OCI-LY7 (cell line): ENCODE results near the gene SLC4A11. TPM values are rescaled to one million over a fixed set of nuclear protein-coding genes. Genes with fewer than 3 reads are reported as not detected.

Experiments used
- BruUV-seq: library from RNA; stranded (reverse); fragments of 400-500 nt; replicated peaks from 2 replicates; lab custom pipeline; 2021; lab: Mats Ljungman, UMichigan
- CTCF ChIA-PET: fragments of 300-600 bp; sonication (Branson Sonifier 250); formaldehyde crosslinking; loops from one replicate; lab custom pipeline; 2022; ENCODE audit warnings: antibody characterized with exemption; ENCODE audit not compliant: unreplicated experiment; lab: Charles Lee
- POLR2A ChIA-PET: fragments of 300-600 bp; sonication (Branson Sonifier 250); formaldehyde crosslinking; loops from one replicate; lab custom pipeline; 2022; ENCODE audit warnings: antibody characterized with exemption; lab: Charles Lee
- DNase-seq: peaks from one replicate; pipeline ENCODE4 v3.0.0-alpha.2; 2015; ENCODE audit warnings: low spot score
- H2AFZ ChIP-seq: fragments of 200-600 bp; sonication (generic), shearing (Covaris generic); 2 replicates; pipeline ENCODE4 v1.6.1; 2014; ENCODE audit warnings: mild to moderate bottlenecking, antibody characterized with exemption, low read length, moderate library complexity
- H3K27ac ChIP-seq: fragments of 200-600 bp; sonication (generic); 2 replicates; pipeline ENCODE4 v1.5.1; 2014; ENCODE audit warnings: mixed run types, low read depth, mild to moderate bottlenecking, moderate library complexity, low read length, inconsistent platforms; ENCODE audit not compliant: poor library complexity, severe bottlenecking
- H3K36me3 ChIP-seq: fragments of 200-600 bp; sonication (generic); 2 replicates; pipeline ENCODE4 v1.6.1; 2014; ENCODE audit warnings: mild to moderate bottlenecking, antibody characterized with exemption, low read length, moderate library complexity, mixed read lengths; ENCODE audit not compliant: insufficient read depth
- H3K4me1 ChIP-seq: fragments of 200-600 bp; sonication (generic); 2 replicates; pipeline ENCODE4 v1.5.1; 2014; ENCODE audit warnings: mild to moderate bottlenecking, low read length; ENCODE audit not compliant: insufficient read depth, poor library complexity, severe bottlenecking
- H3K4me2 ChIP-seq: fragments of 200-600 bp; sonication (generic); 2 replicates; pipeline ENCODE4 v1.6.1; 2014; ENCODE audit warnings: mild to moderate bottlenecking, low read length
- H3K4me3 ChIP-seq: fragments of 200-600 bp; sonication (generic); 2 replicates; pipeline ENCODE4 v1.5.1; 2014; ENCODE audit warnings: mild to moderate bottlenecking, low read depth, low read length; ENCODE audit not compliant: poor library complexity, severe bottlenecking
- H3K79me2 ChIP-seq: fragments of 200-600 bp; sonication (generic); 2 replicates; pipeline ENCODE4 v1.6.1; 2016; ENCODE audit warnings: low read depth, mild to moderate bottlenecking, low read length, moderate library complexity, mixed read lengths; ENCODE audit not compliant: insufficient read depth
- H3K9me2 ChIP-seq: fragments of 200-600 bp; sonication (generic); 2 replicates; pipeline ENCODE4 v1.6.1; 2016; ENCODE audit warnings: mild to moderate bottlenecking, low read length, mixed read lengths; ENCODE audit not compliant: insufficient read depth
- H3K9me3 ChIP-seq: fragments of 200-600 bp; sonication (generic); 2 replicates; pipeline ENCODE4 v1.6.1; 2014; ENCODE audit warnings: mild to moderate bottlenecking, mixed run types, low read length, mixed read lengths
- H4K20me1 ChIP-seq: fragments of 200-600 bp; sonication (generic); 2 replicates; pipeline ENCODE4 v1.6.1; 2014; ENCODE audit warnings: mild to moderate bottlenecking, antibody characterized with exemption, low read length, moderate library complexity, mixed read lengths; ENCODE audit not compliant: insufficient read depth
- EZH2phosphoT487 ChIP-seq: fragments of 200-600 bp; sonication (generic); IDR thresholded peaks from 2 replicates; pipeline ENCODE4 v1.6.1; 2018; ENCODE audit warnings: low read depth, borderline replicate concordance, mild to moderate bottlenecking, mixed run types, antibody characterized with exemption, low read length, moderate library complexity, mixed read lengths
- intact Hi-C: fragments of 100-400 bp; cut with micrococcal nuclease; formaldehyde crosslinking; loops from one replicate; pipeline ENCODE4 v1.10.0; 2022; ENCODE audit not compliant: unreplicated experiment
- total RNA-seq, 2 experiments: library from RNA; depleted of rRNA in 1 of 2; stranded (reverse); fragments of >200 nt in 1 of 2; shearing (Covaris generic) in 1 of 2; gene quantifications; 2 replicates each; pipeline ENCODE4 v1.2.3, GENCODE V29; 2014 to 2022
- TF ChIP-seq, protein P1 (sequence below): fragments of 200-600 bp; sonication (generic); conservative IDR thresholded peaks from 2 replicates; pipeline ENCODE4 v1.5.1; 2014; ENCODE audit warnings: mild to moderate bottlenecking, antibody characterized with exemption, low read length, moderate library complexity, mixed read lengths

Gene SLC4A11
- total RNA-seq, 2 experiments from 2014 or later: 4.4 to 26.9 TPM

- Histone ChIP-seq H3K4me1 (no peaks in the 10 kb centered on the region), H4K20me1 (no peaks in the 10 kb centered on the region), H3K79me2 (no peaks in the 10 kb centered on the region), H3K4me2 (no peak overlapping the region), H2AFZ (no peak overlapping the region), H3K4me3 (no peak overlapping the region), H3K27ac (no peak overlapping the region), H3K36me3 (peaks cover 69% of the 10 kb centered on the region), H3K9me2 (no peaks in the 10 kb centered on the region), H3K9me3 (no peaks in the 10 kb centered on the region)
- no TSS peak for BruUV-seq
- ChIA-PET POLR2A (no interaction called here), CTCF (no interaction called here)
- no peak for DNase-seq
- intact Hi-C loops: no loop called here
- TF ChIP-seq EZH2phosphoT487: no peak
- TF ChIP-seq, protein P1, sequence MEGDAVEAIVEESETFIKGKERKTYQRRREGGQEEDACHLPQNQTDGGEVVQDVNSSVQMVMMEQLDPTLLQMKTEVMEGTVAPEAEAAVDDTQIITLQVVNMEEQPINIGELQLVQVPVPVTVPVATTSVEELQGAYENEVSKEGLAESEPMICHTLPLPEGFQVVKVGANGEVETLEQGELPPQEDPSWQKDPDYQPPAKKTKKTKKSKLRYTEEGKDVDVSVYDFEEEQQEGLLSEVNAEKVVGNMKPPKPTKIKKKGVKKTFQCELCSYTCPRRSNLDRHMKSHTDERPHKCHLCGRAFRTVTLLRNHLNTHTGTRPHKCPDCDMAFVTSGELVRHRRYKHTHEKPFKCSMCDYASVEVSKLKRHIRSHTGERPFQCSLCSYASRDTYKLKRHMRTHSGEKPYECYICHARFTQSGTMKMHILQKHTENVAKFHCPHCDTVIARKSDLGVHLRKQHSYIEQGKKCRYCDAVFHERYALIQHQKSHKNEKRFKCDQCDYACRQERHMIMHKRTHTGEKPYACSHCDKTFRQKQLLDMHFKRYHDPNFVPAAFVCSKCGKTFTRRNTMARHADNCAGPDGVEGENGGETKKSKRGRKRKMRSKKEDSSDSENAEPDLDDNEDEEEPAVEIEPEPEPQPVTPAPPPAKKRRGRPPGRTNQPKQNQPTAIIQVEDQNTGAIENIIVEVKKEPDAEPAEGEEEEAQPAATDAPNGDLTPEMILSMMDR: no peak
These were observed 45.0 kb downstream of the SLC4A11 start for GRCh38 chr20:3193806-3194616.

DNA sequence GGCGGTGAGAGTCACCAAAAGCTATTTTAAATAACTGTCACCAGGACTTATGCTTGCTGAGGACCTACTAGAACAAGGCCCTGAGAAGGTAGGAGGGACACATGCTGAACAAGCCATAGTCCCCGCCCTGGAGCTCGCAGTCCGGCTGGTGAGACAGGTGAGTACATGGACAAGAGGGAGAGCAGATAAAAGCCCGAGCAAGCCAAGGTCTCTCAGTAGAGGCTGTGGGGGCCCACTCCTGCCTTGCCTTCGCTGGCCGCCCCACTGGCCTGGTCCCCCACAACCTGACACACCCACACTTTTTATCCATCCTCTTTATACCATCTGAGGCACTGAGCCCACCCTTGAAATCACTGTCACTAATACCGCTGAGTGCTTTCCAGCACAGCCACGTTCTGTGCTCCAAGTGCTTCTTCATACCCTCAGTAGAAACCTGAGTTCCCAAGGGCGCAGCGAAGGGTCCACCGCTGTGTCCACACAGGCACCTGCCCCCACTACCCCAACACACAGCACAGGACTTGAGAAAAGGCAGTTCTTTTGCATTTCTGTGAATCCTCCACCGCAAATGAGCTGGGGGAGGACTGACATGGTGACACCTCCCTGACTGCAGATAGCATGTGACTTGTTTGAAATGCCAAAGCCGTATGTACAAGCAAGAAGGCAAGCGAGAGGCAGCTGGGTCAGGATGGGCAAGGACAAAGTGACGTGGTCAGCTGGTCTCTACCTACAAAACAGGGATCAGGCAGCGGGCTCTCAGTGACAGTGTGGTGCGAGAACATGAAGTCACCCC, 46.6 kb downstream of the SLC4A11 start:
- ChIA-PET POLR2A (interaction anchor here (0.6 kb wide), 1 partner anchor 53 kb away, joined by 5 read pairs; no protein-coding TSS in a partner anchor), CTCF (no interaction called here)
- peaks cover 62% of the 10 kb centered on the region for H3K36me3 ChIP-seq
- no TSS peak for BruUV-seq
- H4K20me1 ChIP-seq: no peaks in the 10 kb centered on the region
- no peak overlapping the region for H3K4me2 ChIP-seq
- H3K4me3 ChIP-seq: no peak overlapping the region
- TF ChIP-seq, protein P1: no peak
- TF ChIP-seq EZH2phosphoT487: no peak
- no peaks in the 10 kb centered on the region for H3K9me2 ChIP-seq
- H3K27ac ChIP-seq: no peak overlapping the region
- no peaks in the 10 kb centered on the region for H3K79me2 ChIP-seq
- H2AFZ ChIP-seq: no peak overlapping the region
- intact Hi-C loops: no loop called here
- DNase-seq: no peak
- H3K9me3 ChIP-seq: no peaks in the 10 kb centered on the region
- no peaks in the 10 kb centered on the region for H3K4me1 ChIP-seq
